Measurements from ENCODE around the gene MTCL1. TPM values are rescaled to one million over a fixed set of nuclear protein-coding genes. Genes with fewer than 3 reads are reported as not detected.

Gene MTCL1
- total RNA-seq, 1 experiment from 2014 or later, result 22.7 TPM

- Histone ChIP-seq H2AFZ (ENCODE audit: low read depth, low read length, poor library complexity, severe bottlenecking) (no peak overlapping the region), H3K27ac (ENCODE audit: low read depth, low read length) (no peak overlapping the region), H4K20me1 (ENCODE audit: insufficient read depth) (no peaks in the 10 kb centered on the region), H3K4me1 (ENCODE audit: control insufficient read depth in 1 of 2, insufficient read depth in 2 of 2, low read length in 2 of 2) (no peaks in the 10 kb centered on the region), H3K9me2 (ENCODE audit: insufficient read depth) (no peaks in the 10 kb centered on the region), H3K9ac (ENCODE audit: low read length) (no peak overlapping the region), H3K4me3 (replicated peaks in 1 of 2; ENCODE audit: low read depth in 1 of 2, low read length in 2 of 2) (no peak overlapping the region), H3K27me3 (ENCODE audit: insufficient read depth, low read length) (no peaks in the 10 kb centered on the region), H3K36me3 (ENCODE audit: control insufficient read depth in 1 of 2, insufficient read depth in 2 of 2, low read length in 2 of 2) (peaks cover 0 to 8% of the 10 kb centered on the region in 2 experiments; a peak in 1 of 4 replicates), H3K79me2 (ENCODE audit: insufficient read depth, low read length) (no peaks in the 10 kb centered on the region), H3K9me3 (ENCODE audit: control insufficient read depth in 1 of 2, insufficient read depth in 1 of 2, low read depth in 1 of 2, low read length in 2 of 2) (no peaks in the 10 kb centered on the region), H3K4me2 (ENCODE audit: low read length) (no peak overlapping the region)
- intact Hi-C loops (cut with micrococcal nuclease), result no loop called here
- no TSS peak for BruUV-seq (replicated peaks)
- CTCF ChIA-PET, result no interaction called here
- RAD21 ChIA-PET (ENCODE audit: low non-redundant PET in 1 of 2, low total read pairs in 2 of 2, uncharacterized antibody in 2 of 2, unreplicated experiment in 2 of 2), result no interaction called here
- no peak for TF ChIP-seq CBX3 (IDR thresholded peaks at IDR 0.05; ENCODE audit: low read depth)
- TF ChIP-seq REST (IDR thresholded peaks at IDR 0.05; ENCODE audit: low read depth), result no peak
- no peak for TF ChIP-seq EZH2phosphoT487 (IDR thresholded peaks at IDR 0.05; ENCODE audit: borderline replicate concordance)
- no peak for TF ChIP-seq POLR2AphosphoS5 (IDR thresholded peaks at IDR 0.05; ENCODE audit: low read depth, low read length)
- TF ChIP-seq FOSL1 (IDR thresholded peaks at IDR 0.05; ENCODE audit: low read depth), result no peak
- TF ChIP-seq CTCF (IDR thresholded peaks at IDR 0.05 in 2 of 3, conservative IDR thresholded peaks at IDR 0.05 in 1 of 3; ENCODE audit: borderline replicate concordance in 1 of 3, insufficient read depth in 1 of 3, low read depth in 2 of 3, low read length in 2 of 3), result no peak
- TF ChIP-seq ELF1 (IDR thresholded peaks at IDR 0.05; ENCODE audit: borderline replicate concordance, low read depth), result no peak
- no peak for TF ChIP-seq RAD21 (IDR thresholded peaks at IDR 0.05; ENCODE audit: low read depth)
- TF ChIP-seq SP1 (IDR thresholded peaks at IDR 0.05; ENCODE audit: low read depth), result no peak
- no peak for TF ChIP-seq POLR2A (IDR thresholded peaks at IDR 0.05; ENCODE audit: borderline replicate concordance, extremely low read depth, insufficient read depth, insufficient read length)
- no peak for TF ChIP-seq CEBPB (IDR thresholded peaks at IDR 0.05; ENCODE audit: low read depth)
- no peak for TF ChIP-seq EZH2 (IDR thresholded peaks at IDR 0.05)
- no peak for TF ChIP-seq EGR1 (IDR thresholded peaks at IDR 0.05; ENCODE audit: low read depth)
- no peak for TF ChIP-seq MAX (IDR thresholded peaks at IDR 0.05)
- TF ChIP-seq JUND (IDR thresholded peaks at IDR 0.05), result no peak
- no peak for TF ChIP-seq ZBTB33 (IDR thresholded peaks at IDR 0.05; ENCODE audit: extremely low read depth, insufficient replicate concordance, low read length)
- TF ChIP-seq ZFX (IDR thresholded peaks at IDR 0.05), result no peak
- no peak for TF ChIP-seq SRF (IDR thresholded peaks at IDR 0.05; ENCODE audit: low read depth)
- DNase-seq (ENCODE audit: low read depth, low spot score), result no peak
- POLR2A ChIA-PET, result no interaction called here
- ATAC-seq, result no peak
These were observed 81.4 kb downstream of the MTCL1 start for GRCh38 chr18:8786483-8787370.

Measured in HCT116 (cell line).